WTC11 (cell line): Measurements from ENCODE around the gene IGFBP2.

Experiments used
- CTCF ChIP-seq: fragments of 200-600 bp; IDR thresholded peaks from 2 replicates; pipeline ENCODE4 v1.8.0; 2022; ENCODE audit warnings: antibody characterized with exemption
- HMGXB4 ChIP-seq: sonication (generic); formaldehyde crosslinking; IDR thresholded peaks from 2 replicates; pipeline ENCODE4 v1.8.1; 2023; ENCODE audit warnings: mild to moderate bottlenecking, moderate library complexity, missing genetic modification reagents
- MAX ChIP-seq: sonication (generic); formaldehyde crosslinking; IDR thresholded peaks from 2 replicates; pipeline ENCODE4 v1.8.0; 2022; ENCODE audit warnings: mild to moderate bottlenecking, missing genetic modification reagents
- NFYB ChIP-seq: sonication (generic); formaldehyde crosslinking; conservative IDR thresholded peaks from 2 replicates; pipeline ENCODE4 v1.8.0; 2022; ENCODE audit warnings: low read depth, missing genetic modification reagents
- USF1 ChIP-seq: sonication (generic); formaldehyde crosslinking; IDR thresholded peaks from 2 replicates; pipeline ENCODE4 v1.8.0; 2022; ENCODE audit warnings: mild to moderate bottlenecking, missing genetic modification reagents
- ZNF232 ChIP-seq: sonication (generic); formaldehyde crosslinking; IDR thresholded peaks from 2 replicates; pipeline ENCODE4 v1.8.0; 2022; ENCODE audit warnings: mild to moderate bottlenecking, missing genetic modification reagents
- ZNF263 ChIP-seq: sonication (generic); formaldehyde crosslinking; IDR thresholded peaks from 2 replicates; pipeline ENCODE4 v1.8.1; 2022; ENCODE audit warnings: low read depth, mild to moderate bottlenecking, moderate library complexity, missing genetic modification reagents
- TF ChIP-seq, protein P1 (sequence below): sonication (generic); formaldehyde crosslinking; IDR thresholded peaks from 2 replicates; pipeline ENCODE4 v1.8.1; 2023; ENCODE audit warnings: mild to moderate bottlenecking, missing genetic modification reagents, moderate library complexity
- TF ChIP-seq, protein P2 (sequence below): sonication (generic); formaldehyde crosslinking; IDR thresholded peaks from 2 replicates; pipeline ENCODE4 v1.8.1; 2023; ENCODE audit warnings: mild to moderate bottlenecking, missing genetic modification reagents, borderline replicate concordance

DNA sequence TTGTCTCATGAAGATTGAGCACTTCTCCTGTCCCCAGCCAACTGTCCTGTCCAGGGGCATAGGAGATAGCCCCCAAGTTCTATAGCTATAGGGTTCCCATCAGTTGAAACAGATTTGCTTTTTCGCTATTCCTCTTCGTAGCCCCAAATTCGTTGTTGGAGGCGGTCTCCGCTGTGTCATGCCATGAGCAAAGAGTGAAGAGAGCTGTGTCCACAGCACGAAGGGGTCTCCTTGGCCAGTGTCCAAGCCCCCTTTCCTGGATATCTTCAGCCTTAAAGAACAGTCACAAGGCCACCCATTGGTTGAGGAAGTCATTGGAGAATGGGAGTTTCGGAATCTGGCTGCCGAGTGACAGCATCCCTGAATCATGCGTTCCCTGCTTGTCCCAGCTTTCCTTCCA is 41.2 kb downstream of the IGFBP2 start:
- TF ChIP-seq USF1 (CRISPR knock-in tag), result no peak
- no peak for TF ChIP-seq CTCF
- no peak for TF ChIP-seq ZNF263 (CRISPR knock-in tag)
- TF ChIP-seq, protein P1, sequence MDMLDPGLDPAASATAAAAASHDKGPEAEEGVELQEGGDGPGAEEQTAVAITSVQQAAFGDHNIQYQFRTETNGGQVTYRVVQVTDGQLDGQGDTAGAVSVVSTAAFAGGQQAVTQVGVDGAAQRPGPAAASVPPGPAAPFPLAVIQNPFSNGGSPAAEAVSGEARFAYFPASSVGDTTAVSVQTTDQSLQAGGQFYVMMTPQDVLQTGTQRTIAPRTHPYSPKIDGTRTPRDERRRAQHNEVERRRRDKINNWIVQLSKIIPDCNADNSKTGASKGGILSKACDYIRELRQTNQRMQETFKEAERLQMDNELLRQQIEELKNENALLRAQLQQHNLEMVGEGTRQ, result no peak
- no peak for TF ChIP-seq HMGXB4 (CRISPR knock-in tag)
- no peak for TF ChIP-seq MAX (CRISPR knock-in tag)
- no peak for TF ChIP-seq NFYB (CRISPR knock-in tag)
- no peak for TF ChIP-seq ZNF232 (CRISPR knock-in tag)
- TF ChIP-seq, protein P2, sequence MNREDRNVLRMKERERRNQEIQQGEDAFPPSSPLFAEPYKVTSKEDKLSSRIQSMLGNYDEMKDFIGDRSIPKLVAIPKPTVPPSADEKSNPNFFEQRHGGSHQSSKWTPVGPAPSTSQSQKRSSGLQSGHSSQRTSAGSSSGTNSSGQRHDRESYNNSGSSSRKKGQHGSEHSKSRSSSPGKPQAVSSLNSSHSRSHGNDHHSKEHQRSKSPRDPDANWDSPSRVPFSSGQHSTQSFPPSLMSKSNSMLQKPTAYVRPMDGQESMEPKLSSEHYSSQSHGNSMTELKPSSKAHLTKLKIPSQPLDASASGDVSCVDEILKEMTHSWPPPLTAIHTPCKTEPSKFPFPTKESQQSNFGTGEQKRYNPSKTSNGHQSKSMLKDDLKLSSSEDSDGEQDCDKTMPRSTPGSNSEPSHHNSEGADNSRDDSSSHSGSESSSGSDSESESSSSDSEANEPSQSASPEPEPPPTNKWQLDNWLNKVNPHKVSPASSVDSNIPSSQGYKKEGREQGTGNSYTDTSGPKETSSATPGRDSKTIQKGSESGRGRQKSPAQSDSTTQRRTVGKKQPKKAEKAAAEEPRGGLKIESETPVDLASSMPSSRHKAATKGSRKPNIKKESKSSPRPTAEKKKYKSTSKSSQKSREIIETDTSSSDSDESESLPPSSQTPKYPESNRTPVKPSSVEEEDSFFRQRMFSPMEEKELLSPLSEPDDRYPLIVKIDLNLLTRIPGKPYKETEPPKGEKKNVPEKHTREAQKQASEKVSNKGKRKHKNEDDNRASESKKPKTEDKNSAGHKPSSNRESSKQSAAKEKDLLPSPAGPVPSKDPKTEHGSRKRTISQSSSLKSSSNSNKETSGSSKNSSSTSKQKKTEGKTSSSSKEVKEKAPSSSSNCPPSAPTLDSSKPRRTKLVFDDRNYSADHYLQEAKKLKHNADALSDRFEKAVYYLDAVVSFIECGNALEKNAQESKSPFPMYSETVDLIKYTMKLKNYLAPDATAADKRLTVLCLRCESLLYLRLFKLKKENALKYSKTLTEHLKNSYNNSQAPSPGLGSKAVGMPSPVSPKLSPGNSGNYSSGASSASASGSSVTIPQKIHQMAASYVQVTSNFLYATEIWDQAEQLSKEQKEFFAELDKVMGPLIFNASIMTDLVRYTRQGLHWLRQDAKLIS (CRISPR knock-in tag), result no peak
